ENCODE data around the gene RNF17.
A peak's percentile ranks its signal among the peaks of the same experiment; 100 is the strongest.

The RNF17 gene

DNA sequence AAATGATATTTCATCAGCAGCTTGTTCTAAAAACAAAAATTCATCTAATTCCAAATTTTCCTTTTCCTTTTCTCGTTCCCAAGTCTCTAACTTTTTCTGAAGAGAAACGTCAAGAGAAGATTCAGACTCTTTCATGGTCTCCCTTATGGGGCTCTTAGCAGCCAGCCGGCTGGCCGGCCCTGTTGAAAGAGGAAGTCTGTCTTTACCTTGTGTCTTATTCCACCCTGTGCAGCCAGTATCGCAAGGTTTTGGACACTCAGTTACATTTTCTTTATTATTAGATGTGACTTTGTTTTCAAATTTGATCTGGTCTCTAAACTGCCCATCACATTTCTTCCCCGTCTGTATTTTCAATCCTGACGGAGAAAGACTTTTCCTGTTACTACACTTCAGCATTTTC, 142.3 kb downstream of the RNF17 start:
- DNase-seq (ENCODE audit: low read depth in 1 of 2, low spot score in 1 of 2): peak in 1 of 2 experiments; percentile 28
- Histone ChIP-seq H3K27ac (replicated peaks) (no peak overlapping the region), H3K27me3 (ENCODE audit: insufficient read depth, poor library complexity, severe bottlenecking) (no peaks in the 10 kb centered on the region), H3K4me3 (replicated peaks; ENCODE audit: insufficient read depth, low read length) (no peak overlapping the region)
- TF ChIP-seq POLR2AphosphoS5 (IDR thresholded peaks at IDR 0.05; ENCODE audit: low read depth) (no peak), SPI1 (IDR thresholded peaks at IDR 0.05; ENCODE audit: borderline replicate concordance, low read depth) (peak; percentile 85), GABPA (IDR thresholded peaks at IDR 0.05; ENCODE audit: low read depth) (no peak)
- TF ChIP-seq, protein P1, sequence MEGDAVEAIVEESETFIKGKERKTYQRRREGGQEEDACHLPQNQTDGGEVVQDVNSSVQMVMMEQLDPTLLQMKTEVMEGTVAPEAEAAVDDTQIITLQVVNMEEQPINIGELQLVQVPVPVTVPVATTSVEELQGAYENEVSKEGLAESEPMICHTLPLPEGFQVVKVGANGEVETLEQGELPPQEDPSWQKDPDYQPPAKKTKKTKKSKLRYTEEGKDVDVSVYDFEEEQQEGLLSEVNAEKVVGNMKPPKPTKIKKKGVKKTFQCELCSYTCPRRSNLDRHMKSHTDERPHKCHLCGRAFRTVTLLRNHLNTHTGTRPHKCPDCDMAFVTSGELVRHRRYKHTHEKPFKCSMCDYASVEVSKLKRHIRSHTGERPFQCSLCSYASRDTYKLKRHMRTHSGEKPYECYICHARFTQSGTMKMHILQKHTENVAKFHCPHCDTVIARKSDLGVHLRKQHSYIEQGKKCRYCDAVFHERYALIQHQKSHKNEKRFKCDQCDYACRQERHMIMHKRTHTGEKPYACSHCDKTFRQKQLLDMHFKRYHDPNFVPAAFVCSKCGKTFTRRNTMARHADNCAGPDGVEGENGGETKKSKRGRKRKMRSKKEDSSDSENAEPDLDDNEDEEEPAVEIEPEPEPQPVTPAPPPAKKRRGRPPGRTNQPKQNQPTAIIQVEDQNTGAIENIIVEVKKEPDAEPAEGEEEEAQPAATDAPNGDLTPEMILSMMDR (IDR thresholded peaks at IDR 0.05; ENCODE audit: insufficient read depth, low read length): no peak
- TF ChIP-seq, protein P2, sequence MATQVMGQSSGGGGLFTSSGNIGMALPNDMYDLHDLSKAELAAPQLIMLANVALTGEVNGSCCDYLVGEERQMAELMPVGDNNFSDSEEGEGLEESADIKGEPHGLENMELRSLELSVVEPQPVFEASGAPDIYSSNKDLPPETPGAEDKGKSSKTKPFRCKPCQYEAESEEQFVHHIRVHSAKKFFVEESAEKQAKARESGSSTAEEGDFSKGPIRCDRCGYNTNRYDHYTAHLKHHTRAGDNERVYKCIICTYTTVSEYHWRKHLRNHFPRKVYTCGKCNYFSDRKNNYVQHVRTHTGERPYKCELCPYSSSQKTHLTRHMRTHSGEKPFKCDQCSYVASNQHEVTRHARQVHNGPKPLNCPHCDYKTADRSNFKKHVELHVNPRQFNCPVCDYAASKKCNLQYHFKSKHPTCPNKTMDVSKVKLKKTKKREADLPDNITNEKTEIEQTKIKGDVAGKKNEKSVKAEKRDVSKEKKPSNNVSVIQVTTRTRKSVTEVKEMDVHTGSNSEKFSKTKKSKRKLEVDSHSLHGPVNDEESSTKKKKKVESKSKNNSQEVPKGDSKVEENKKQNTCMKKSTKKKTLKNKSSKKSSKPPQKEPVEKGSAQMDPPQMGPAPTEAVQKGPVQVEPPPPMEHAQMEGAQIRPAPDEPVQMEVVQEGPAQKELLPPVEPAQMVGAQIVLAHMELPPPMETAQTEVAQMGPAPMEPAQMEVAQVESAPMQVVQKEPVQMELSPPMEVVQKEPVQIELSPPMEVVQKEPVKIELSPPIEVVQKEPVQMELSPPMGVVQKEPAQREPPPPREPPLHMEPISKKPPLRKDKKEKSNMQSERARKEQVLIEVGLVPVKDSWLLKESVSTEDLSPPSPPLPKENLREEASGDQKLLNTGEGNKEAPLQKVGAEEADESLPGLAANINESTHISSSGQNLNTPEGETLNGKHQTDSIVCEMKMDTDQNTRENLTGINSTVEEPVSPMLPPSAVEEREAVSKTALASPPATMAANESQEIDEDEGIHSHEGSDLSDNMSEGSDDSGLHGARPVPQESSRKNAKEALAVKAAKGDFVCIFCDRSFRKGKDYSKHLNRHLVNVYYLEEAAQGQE (IDR thresholded peaks at IDR 0.05; ENCODE audit: insufficient replicate concordance, low read depth): no peak

DNA sequence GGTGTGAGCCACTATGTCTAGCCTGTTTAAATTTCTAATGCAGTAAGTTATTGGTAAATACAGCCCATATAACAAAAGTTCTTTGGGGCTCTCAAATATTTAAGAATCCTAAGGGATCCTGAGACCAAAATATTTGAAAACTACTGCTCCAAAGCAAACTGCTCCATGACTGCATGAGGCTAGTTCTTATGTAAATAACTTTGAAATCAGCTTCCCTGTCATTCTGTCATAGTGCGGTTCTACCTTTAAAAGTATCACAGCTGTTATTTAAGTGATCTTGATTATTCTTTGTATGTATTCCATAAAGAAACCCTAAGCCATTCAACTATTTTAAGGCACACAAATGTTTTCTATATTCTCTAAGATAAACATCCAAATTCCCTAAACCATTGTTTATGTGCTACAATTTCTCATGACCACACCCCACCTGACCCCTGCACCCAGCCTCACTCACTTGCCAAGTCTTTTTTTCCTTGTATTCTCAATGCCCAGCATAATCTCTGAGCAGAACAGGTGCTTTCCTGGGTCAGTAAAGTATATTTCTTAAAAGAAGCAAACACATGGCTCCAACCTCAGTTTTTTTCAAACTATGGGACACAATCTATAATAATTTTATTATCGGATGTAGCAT, 146.6 kb downstream of the RNF17 start:
- no peak for DNase-seq (ENCODE audit: low read depth in 1 of 2, low spot score in 1 of 2)
- TF ChIP-seq SPI1 (IDR thresholded peaks at IDR 0.05; ENCODE audit: borderline replicate concordance, low read depth) (no peak), POLR2AphosphoS5 (IDR thresholded peaks at IDR 0.05; ENCODE audit: low read depth) (no peak)
- Histone ChIP-seq H3K27ac (replicated peaks) (peak overlapping the region; percentile 21), H3K27me3 (ENCODE audit: insufficient read depth, poor library complexity, severe bottlenecking) (no peaks in the 10 kb centered on the region), H3K4me3 (replicated peaks; ENCODE audit: insufficient read depth, low read length) (no peak overlapping the region)

DNA sequence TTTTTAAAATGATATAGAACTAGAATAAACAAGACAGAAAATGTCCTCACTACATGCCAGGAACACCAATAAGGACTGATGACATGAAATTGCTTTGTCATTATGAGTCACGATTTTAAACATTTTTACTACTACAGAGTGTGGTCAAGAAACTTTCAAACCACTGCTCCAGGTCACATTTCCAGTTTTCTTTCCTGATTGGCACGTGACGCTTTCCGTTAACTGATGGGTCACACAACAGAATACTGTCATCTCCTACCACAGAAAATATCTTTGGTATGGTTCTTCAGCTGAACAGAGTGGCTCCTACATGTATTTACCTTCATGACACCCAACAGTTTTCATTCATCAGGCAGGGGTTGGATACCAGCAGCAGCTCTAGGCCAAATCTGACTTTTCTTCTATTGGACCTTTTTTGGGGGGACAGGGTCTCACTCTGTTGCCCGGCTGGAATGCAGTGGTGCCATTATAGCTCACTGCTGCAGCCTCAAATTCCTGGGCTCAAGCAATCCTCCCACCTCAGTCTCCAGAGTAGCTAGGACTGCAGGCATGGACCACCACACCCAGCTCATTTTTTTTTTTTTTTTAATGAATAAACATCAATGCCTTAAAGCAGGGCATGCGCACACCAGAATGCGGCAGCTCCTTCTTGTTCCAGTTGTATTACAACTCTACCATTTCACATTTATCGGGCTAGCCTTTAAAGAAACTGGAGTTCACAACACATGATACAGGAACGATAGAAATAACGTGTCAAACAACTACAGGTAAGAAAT, 147.4 kb downstream of the RNF17 start:
- peak; percentile 31 to 39 for DNase-seq (ENCODE audit: low read depth in 1 of 2, low spot score in 1 of 2)
- Histone ChIP-seq H3K4me3 (replicated peaks; ENCODE audit: insufficient read depth, low read length) (no peak overlapping the region), H3K27ac (replicated peaks) (peak overlapping the region; percentile 21), H3K27me3 (ENCODE audit: insufficient read depth, poor library complexity, severe bottlenecking) (no peaks in the 10 kb centered on the region)
- TF ChIP-seq, protein P2 (IDR thresholded peaks at IDR 0.05; ENCODE audit: insufficient replicate concordance, low read depth): no peak
- TF ChIP-seq POLR2AphosphoS5 (IDR thresholded peaks at IDR 0.05; ENCODE audit: low read depth) (no peak), GABPA (IDR thresholded peaks at IDR 0.05; ENCODE audit: low read depth) (no peak), SPI1 (IDR thresholded peaks at IDR 0.05; ENCODE audit: borderline replicate concordance, low read depth) (no peak)
- TF ChIP-seq, protein P1 (IDR thresholded peaks at IDR 0.05; ENCODE audit: insufficient read depth, low read length): no peak

DNA sequence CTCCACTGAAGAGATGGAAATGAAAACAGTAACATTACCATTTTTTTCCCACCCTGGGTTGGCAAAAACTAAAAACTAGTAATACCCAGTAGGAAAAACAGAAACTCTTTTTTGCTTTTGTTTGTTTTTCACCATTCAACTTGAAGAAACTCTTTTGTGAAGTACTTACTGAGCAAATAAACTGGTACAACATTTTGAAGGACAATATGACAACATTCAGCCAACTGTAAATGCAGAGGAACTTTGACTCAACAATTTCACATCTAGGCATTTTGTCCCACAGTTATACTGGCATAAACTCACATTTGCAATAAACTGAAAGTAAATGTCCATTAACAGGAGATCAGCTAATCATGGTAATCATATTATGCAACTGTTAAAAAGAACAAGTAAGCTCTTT, 152.5 kb downstream of the RNF17 start:
- no peak for DNase-seq (ENCODE audit: low read depth in 1 of 2, low spot score in 1 of 2)
- no peak overlapping the region for H3K4me3 ChIP-seq (replicated peaks; ENCODE audit: insufficient read depth, low read length)
- TF ChIP-seq SPI1 (IDR thresholded peaks at IDR 0.05; ENCODE audit: borderline replicate concordance, low read depth): no peak
- TF ChIP-seq, protein P1 (IDR thresholded peaks at IDR 0.05; ENCODE audit: insufficient read depth, low read length): no peak
- TF ChIP-seq GABPA (IDR thresholded peaks at IDR 0.05; ENCODE audit: low read depth): no peak
- TF ChIP-seq, protein P2 (IDR thresholded peaks at IDR 0.05; ENCODE audit: insufficient replicate concordance, low read depth): no peak
- TF ChIP-seq POLR2AphosphoS5 (IDR thresholded peaks at IDR 0.05; ENCODE audit: low read depth): no peak
- H3K27ac ChIP-seq (replicated peaks): no peak overlapping the region
- no peaks in the 10 kb centered on the region for H3K27me3 ChIP-seq (ENCODE audit: insufficient read depth, poor library complexity, severe bottlenecking)

All from HL-60 (cell line).